ENCODE measurements around the gene LRRC25. TPM values are rescaled to one million over a fixed set of nuclear protein-coding genes. Genes with fewer than 3 reads are reported as not detected.

The LRRC25 gene
- total and polyA plus RNA-seq, 9 donors = 1.4 to 9.2 (median 2.4) TPM

- peak overlapping the region in 1 of 2 donors; percentile 80 for H3K27ac ChIP-seq
- intact Hi-C loops (cut with DNase I) = no loop called here
These were observed 55.3 kb downstream of the LRRC25 start for GRCh38 chr19:18342090-18342632.

More at GRCh38 chr19:18342090-18342632, 55.3 kb downstream of the LRRC25 start:
- no peak for DNase-seq
- Histone ChIP-seq H3K36me3 (no peaks in the 10 kb centered on the region), H3K4me3 (no peak overlapping the region), H3K9me3 (no peaks in the 10 kb centered on the region), H3K4me1 (ENCODE audit: insufficient read depth) (peaks cover 6% of the 10 kb centered on the region), H3K27me3 (no peaks in the 10 kb centered on the region)
- 77 to 79% (median 79%) methylated on average over 8 of the region's 8 CpGs for WGBS, 3 donors
- TF ChIP-seq CTCF (IDR thresholded peaks at IDR 0.05) = no peak
- TF ChIP-seq EP300 (IDR thresholded peaks at IDR 0.05) = no peak
- TF ChIP-seq POLR2A (IDR thresholded peaks at IDR 0.05) = no peak

Small RNAs within 50 kb of the gene (microRNA-seq; reads per million reads assigned to microRNA genes)
- gene MIR3189 = 0 reads per million in 3 donors

Small RNAs within 50 kb of the gene (small RNA-seq; reads per million reads assigned to genes)
- not detected for gene MIR3189

Other genes starting within 250 kb of the LRRC25 start
- gene PIK3R2, start 244.5 kb downstream of the LRRC25 start, total RNA-seq = 10 to 100 TPM; 16.5 to 63.2 (median 48.9) TPM
- 10 to 100 TPM; 12.8 to 13.6 TPM for gene PIK3R2, start 244.5 kb downstream of the LRRC25 start, polyA plus RNA-seq
- gene IFI30, start 223.8 kb downstream of the LRRC25 start, total RNA-seq = 10 to 100 TPM; 10.1 to 70.9 (median 16.1) TPM
- gene IFI30, start 223.8 kb downstream of the LRRC25 start, polyA plus RNA-seq = 10 to 100 TPM; 21.8 to 34.4 TPM
- gene MPV17L2, start 204.4 kb downstream of the LRRC25 start, total RNA-seq = 10 to 100 TPM in 2 of 7 donors, 1 to 10 TPM in 5; 6.9 to 15.2 (median 8.6) TPM
- 10 to 100 TPM in 1 of 2 donors, 1 to 10 TPM in 1; 3.5 to 12.0 TPM for gene MPV17L2, start 204.4 kb downstream of the LRRC25 start, polyA plus RNA-seq
- 10 to 100 TPM in 2 of 7 donors, 1 to 10 TPM in 5; 1.9 to 32.9 (median 9.0) TPM for gene RAB3A, start 193.6 kb downstream of the LRRC25 start, total RNA-seq
- 1 to 10 TPM; 5.5 to 7.9 TPM for gene RAB3A, start 193.6 kb downstream of the LRRC25 start, polyA plus RNA-seq
- 1 to 10 TPM in 4 of 7 donors, under 1 TPM in 2, not detected in 1; 0.57 to 1.7 (median 1.1) TPM for gene PDE4C, start 171.2 kb downstream of the LRRC25 start, total RNA-seq
- gene PDE4C, start 171.2 kb downstream of the LRRC25 start, polyA plus RNA-seq = under 1 TPM; 0.50 to 0.67 TPM
- 10 to 100 TPM in 5 of 7 donors, 1 to 10 TPM in 2; 6.0 to 18.4 (median 11.7) TPM for gene IQCN, start 123.2 kb downstream of the LRRC25 start, total RNA-seq
- gene IQCN, start 123.2 kb downstream of the LRRC25 start, polyA plus RNA-seq = 1 to 10 TPM; 2.5 to 9.3 TPM
- gene JUND, start 116.0 kb downstream of the LRRC25 start, total RNA-seq = 1,000 to 10,000 TPM in 2 of 7 donors, 100 to 1,000 TPM in 5; 163 to 1,260 (median 581) TPM
- gene JUND, start 116.0 kb downstream of the LRRC25 start, polyA plus RNA-seq = 100 to 1,000 TPM in 1 of 2 donors, 10 to 100 TPM in 1; 95.2 to 301 TPM
- gene LSM4, start 74.5 kb downstream of the LRRC25 start, total RNA-seq = 100 to 1,000 TPM in 1 of 7 donors, 10 to 100 TPM in 6; 45.0 to 121 (median 77.3) TPM
- gene LSM4, start 74.5 kb downstream of the LRRC25 start, polyA plus RNA-seq = 10 to 100 TPM; 38.3 to 66.0 TPM
- 10 to 100 TPM in 6 of 7 donors, 1 to 10 TPM in 1; 9.3 to 64.5 (median 50.3) TPM for gene PGPEP1, start 57.0 kb downstream of the LRRC25 start, total RNA-seq
- 10 to 100 TPM; 13.8 to 16.9 TPM for gene PGPEP1, start 57.0 kb downstream of the LRRC25 start, polyA plus RNA-seq
- gene GDF15, start 11.5 kb downstream of the LRRC25 start, total RNA-seq = 10 to 100 TPM in 2 of 7 donors, 1 to 10 TPM in 5; 1.5 to 20.9 (median 3.7) TPM
- gene GDF15, start 11.5 kb downstream of the LRRC25 start, polyA plus RNA-seq = 1 to 10 TPM in 1 of 2 donors, under 1 TPM in 1; 0.67 to 2.7 TPM
- gene SSBP4, start 21.8 kb upstream of the LRRC25 start, total RNA-seq = 100 to 1,000 TPM in 2 of 7 donors, 10 to 100 TPM in 5; 58.9 to 124 (median 88.3) TPM
- 10 to 100 TPM in 1 of 2 donors, 1 to 10 TPM in 1; 4.6 to 90.3 TPM for gene SSBP4, start 21.8 kb upstream of the LRRC25 start, polyA plus RNA-seq
- gene ISYNA1, start 40.5 kb upstream of the LRRC25 start, total RNA-seq = 100 to 1,000 TPM in 6 of 7 donors, 10 to 100 TPM in 1; 45.2 to 345 (median 217) TPM
- 100 to 1,000 TPM in 1 of 2 donors, 1 to 10 TPM in 1; 9.6 to 144 TPM for gene ISYNA1, start 40.5 kb upstream of the LRRC25 start, polyA plus RNA-seq
- 10 to 100 TPM in 6 of 7 donors, 1 to 10 TPM in 1; 9.8 to 22.3 (median 19.8) TPM for gene ELL, start 124.4 kb upstream of the LRRC25 start, total RNA-seq
- 10 to 100 TPM in 1 of 2 donors, 1 to 10 TPM in 1; 1.6 to 12.3 TPM for gene ELL, start 124.4 kb upstream of the LRRC25 start, polyA plus RNA-seq
- gene FKBP8, start 146.0 kb upstream of the LRRC25 start, total RNA-seq = 100 to 1,000 TPM; 198 to 354 (median 290) TPM
- gene FKBP8, start 146.0 kb upstream of the LRRC25 start, polyA plus RNA-seq = 100 to 1,000 TPM in 1 of 2 donors, 10 to 100 TPM in 1; 14.1 to 319 TPM
- 10 to 100 TPM; 63.5 to 76.7 (median 65.9) TPM for gene KXD1, start 160.2 kb upstream of the LRRC25 start, total RNA-seq
- gene KXD1, start 160.2 kb upstream of the LRRC25 start, polyA plus RNA-seq = 10 to 100 TPM; 52.0 to 78.3 TPM
- 1,000 to 10,000 TPM; 1,269 to 1,882 (median 1,382) TPM for gene UBA52, start 174.2 kb upstream of the LRRC25 start, total RNA-seq
- gene UBA52, start 174.2 kb upstream of the LRRC25 start, polyA plus RNA-seq = 1,000 to 10,000 TPM; 1,409 to 1,581 TPM
- 100 to 1,000 TPM in 2 of 7 donors, 10 to 100 TPM in 5; 46.5 to 146 (median 66.7) TPM for gene REX1BD, start 191.2 kb upstream of the LRRC25 start, total RNA-seq
- gene REX1BD, start 191.2 kb upstream of the LRRC25 start, polyA plus RNA-seq = 10 to 100 TPM in 1 of 2 donors, 1 to 10 TPM in 1; 5.3 to 89.2 TPM
- 1 to 10 TPM in 2 of 7 donors, under 1 TPM in 2, not detected in 3; 0.51 to 1.1 (median 1.0) TPM for gene CRLF1, start 209.2 kb upstream of the LRRC25 start, total RNA-seq
- 1 to 10 TPM in 1 of 2 donors, under 1 TPM in 1; 0.83 to 1.2 TPM for gene CRLF1, start 209.2 kb upstream of the LRRC25 start, polyA plus RNA-seq
- under 1 TPM in 4 of 7 donors, not detected in 3; 0.20 to 0.53 (median 0.52) TPM for gene TMEM59L, start 215.2 kb upstream of the LRRC25 start, total RNA-seq
- gene TMEM59L, start 215.2 kb upstream of the LRRC25 start, polyA plus RNA-seq = under 1 TPM in 1 of 2 donors, not detected in 1; 0.38 TPM
- gene KLHL26, start 239.4 kb upstream of the LRRC25 start, total RNA-seq = 10 to 100 TPM in 5 of 7 donors, 1 to 10 TPM in 2; 4.6 to 24.0 (median 15.7) TPM
- 1 to 10 TPM; 1.6 to 5.7 TPM for gene KLHL26, start 239.4 kb upstream of the LRRC25 start, polyA plus RNA-seq